Stomach (tissue), 9 donors: Measurements from ENCODE around the gene IL17REL. TPM values are rescaled to one million over a fixed set of nuclear protein-coding genes. Genes with fewer than 3 reads are reported as not detected.

ENCODE experiments used
- DNase-seq, 2 donors: peaks; one replicate each; pipeline versions ENCODE4 v3.0.0 to v3.0.0-alpha.2; 2013 to 2019
- H3K27ac ChIP-seq, 5 donors: fragments of 200-600 bp in 4 of 5; sonication (generic) in 4 of 5; one replicate each; pipeline ENCODE4 v1.5.1; 2013 to 2019; ENCODE audit warnings: mild to moderate bottlenecking in 1 of 5, moderate library complexity in 1 of 5
- H3K27me3 ChIP-seq, 3 donors: fragments of 200-600 bp; sonication (generic); one replicate each; pipeline ENCODE4 v1.5.1; 2017 to 2019; ENCODE audit warnings: mixed run types in 1 of 3
- H3K36me3 ChIP-seq, 4 donors: fragments of 200-600 bp; sonication (generic); 1 replicate in 3 of 4; 2 replicates in 1 of 4; pipeline ENCODE4 v1.5.1; 2016 to 2019
- H3K4me1 ChIP-seq, 4 donors: fragments of 200-600 bp; sonication (generic); one replicate each; pipeline ENCODE4 v1.5.1; 2016 to 2019
- H3K4me3 ChIP-seq, 4 donors: fragments of 200-600 bp; sonication (generic) in 3 of 4; one replicate each; pipeline ENCODE4 v1.5.1; 2016 to 2019; ENCODE audit warnings: mild to moderate bottlenecking in 1 of 4
- H3K9me3 ChIP-seq, 4 donors: fragments of 200-600 bp; sonication (generic); one replicate each; pipeline ENCODE4 v1.5.1; 2016 to 2019
- EP300 ChIP-seq: sonication (generic); formaldehyde crosslinking; IDR thresholded peaks from one replicate; pipeline ENCODE4 v1.6.1; 2017; ENCODE audit warnings: antibody characterized with exemption
- POLR2A ChIP-seq, 4 donors: fragments of 450-650 bp; IDR thresholded peaks; one replicate each; pipeline ENCODE4 v1.6.1; 2016; ENCODE audit warnings: antibody characterized with exemption in 4 of 4, control low read depth in 2 of 4, mild to moderate bottlenecking in 1 of 4, moderate library complexity in 1 of 4
- POLR2AphosphoS5 ChIP-seq, 3 donors: sonication (generic); formaldehyde crosslinking; IDR thresholded peaks; one replicate each; pipeline ENCODE4 v1.6.1; 2016; ENCODE audit warnings: antibody characterized with exemption in 3 of 3
- WGBS, 5 donors: extraction: QIAGEN DNeasy Blood & Tissue Kit in 3 of 5; methylation state at CpG; one replicate each; pipeline versions ENCODE4 v1.1.5 to v1.1.7; 2013 to 2018; 5-methylcytosine and 5-hydroxymethylcytosine counted together
- intact Hi-C: fragments of 100-400 bp; cut with DNase I; formaldehyde crosslinking; loops from one replicate; pipeline ENCODE4 v1.15.1; 2023; ENCODE audit warnings: low total_unique reads
- polyA plus RNA-seq, 3 donors: library from polyadenylated mRNA; stranded (reverse); fragments of 200-250 nt; gene quantifications; one replicate each; pipeline ENCODE4 v1.2.3, GENCODE V29; 2013
- total RNA-seq, 5 donors: library from RNA; depleted of rRNA; stranded (reverse); fragments of >200 nt; gene quantifications; one replicate each; pipeline versions ENCODE4 v1.1.0 to v1.2.3, GENCODE V29; 2014 to 2016
- TF ChIP-seq, protein P1 (sequence below), 7 experiments: fragments of 450-650 bp in 4 of 7; fragments of 200-600 bp in 3 of 7; sonication (generic) in 3 of 7; IDR thresholded peaks; one replicate each; pipeline ENCODE4 v1.5.1; 2016 to 2019; ENCODE audit warnings: antibody characterized with exemption in 7 of 7, control low read depth in 2 of 7, mild to moderate bottlenecking in 1 of 7
- donor health status: healthy with polysubstance abuse.
- donor health status: Bipolar disorder and iron deficiency.
- donor health status: healthy.

IL17REL gene
- total and polyA plus RNA-seq, 8 donors = 0.03 to 1.2 (median 0.89) TPM; not detected in 4

DNA sequence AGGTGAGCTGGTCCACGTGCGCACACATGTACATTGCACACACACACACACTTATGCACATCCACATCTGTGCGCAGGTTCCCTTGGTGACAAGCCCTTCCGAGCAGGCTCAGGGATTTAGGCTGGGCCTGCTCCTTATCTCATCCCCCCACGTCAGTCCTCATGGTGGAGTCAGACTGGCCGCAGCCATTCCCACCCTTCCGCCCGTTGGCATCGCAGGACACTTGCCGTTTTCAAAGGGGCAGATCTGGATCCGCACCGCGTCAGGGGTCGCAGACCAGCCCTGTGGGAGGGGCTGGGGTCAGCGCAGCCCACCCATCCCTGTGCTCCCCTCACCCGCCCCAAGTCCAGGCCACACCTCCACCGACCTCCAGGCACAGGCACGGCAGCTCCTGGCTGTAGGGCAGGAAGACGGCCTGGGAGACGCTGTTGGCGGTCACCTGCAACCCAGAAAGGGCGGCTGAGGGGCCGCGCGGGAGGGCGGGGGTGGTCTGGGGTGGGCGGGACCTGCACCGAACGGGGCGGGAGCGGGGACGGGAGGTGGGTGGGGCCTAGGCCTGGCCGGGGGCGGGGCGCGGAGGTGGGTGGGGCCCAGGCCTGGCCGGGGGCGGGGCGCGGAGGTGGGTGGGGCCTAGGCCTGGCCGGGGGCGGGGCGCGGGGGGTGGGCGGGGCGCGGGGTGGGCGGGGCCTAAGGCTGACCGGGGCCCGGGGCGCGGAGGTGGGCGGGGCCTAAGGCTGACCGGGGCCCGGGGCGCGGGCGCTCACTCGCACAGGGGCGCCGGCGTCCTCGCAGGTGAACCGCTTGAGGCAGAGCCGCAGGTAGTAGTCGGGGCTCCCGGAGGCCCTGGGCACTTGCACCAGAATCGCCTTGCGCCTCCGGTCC, 13.3 kb downstream of the IL17REL start:
- Histone ChIP-seq H3K36me3 (no peaks in the 10 kb centered on the region), H3K4me3 (peak overlapping the region; percentile 31 to 39 (median 34)), H3K27ac (peak overlapping the region in 3 of 5 donors; percentile 33 to 68 (median 42)), H3K9me3 (no peaks in the 10 kb centered on the region), H3K4me1 (peaks cover 16 to 53% (median 34%) of the 10 kb centered on the region in 4 donors), H3K27me3 (peaks cover 0 to 45% (median 13%) of the 10 kb centered on the region in 3 donors)
- WGBS, 5 donors = 13 to 46% (median 23%) methylated on average over 13 to 66 of the region's 70 CpGs
- TF ChIP-seq POLR2A (IDR thresholded peaks at IDR 0.05) (no peak), POLR2AphosphoS5 (IDR thresholded peaks at IDR 0.05) (no peak), EP300 (no peak)
- TF ChIP-seq, protein P1, sequence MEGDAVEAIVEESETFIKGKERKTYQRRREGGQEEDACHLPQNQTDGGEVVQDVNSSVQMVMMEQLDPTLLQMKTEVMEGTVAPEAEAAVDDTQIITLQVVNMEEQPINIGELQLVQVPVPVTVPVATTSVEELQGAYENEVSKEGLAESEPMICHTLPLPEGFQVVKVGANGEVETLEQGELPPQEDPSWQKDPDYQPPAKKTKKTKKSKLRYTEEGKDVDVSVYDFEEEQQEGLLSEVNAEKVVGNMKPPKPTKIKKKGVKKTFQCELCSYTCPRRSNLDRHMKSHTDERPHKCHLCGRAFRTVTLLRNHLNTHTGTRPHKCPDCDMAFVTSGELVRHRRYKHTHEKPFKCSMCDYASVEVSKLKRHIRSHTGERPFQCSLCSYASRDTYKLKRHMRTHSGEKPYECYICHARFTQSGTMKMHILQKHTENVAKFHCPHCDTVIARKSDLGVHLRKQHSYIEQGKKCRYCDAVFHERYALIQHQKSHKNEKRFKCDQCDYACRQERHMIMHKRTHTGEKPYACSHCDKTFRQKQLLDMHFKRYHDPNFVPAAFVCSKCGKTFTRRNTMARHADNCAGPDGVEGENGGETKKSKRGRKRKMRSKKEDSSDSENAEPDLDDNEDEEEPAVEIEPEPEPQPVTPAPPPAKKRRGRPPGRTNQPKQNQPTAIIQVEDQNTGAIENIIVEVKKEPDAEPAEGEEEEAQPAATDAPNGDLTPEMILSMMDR (IDR thresholded peaks at IDR 0.05) = no peak
- intact Hi-C loops = no loop called here
- DNase-seq = peak in 1 of 2 donors; percentile 57

DNA sequence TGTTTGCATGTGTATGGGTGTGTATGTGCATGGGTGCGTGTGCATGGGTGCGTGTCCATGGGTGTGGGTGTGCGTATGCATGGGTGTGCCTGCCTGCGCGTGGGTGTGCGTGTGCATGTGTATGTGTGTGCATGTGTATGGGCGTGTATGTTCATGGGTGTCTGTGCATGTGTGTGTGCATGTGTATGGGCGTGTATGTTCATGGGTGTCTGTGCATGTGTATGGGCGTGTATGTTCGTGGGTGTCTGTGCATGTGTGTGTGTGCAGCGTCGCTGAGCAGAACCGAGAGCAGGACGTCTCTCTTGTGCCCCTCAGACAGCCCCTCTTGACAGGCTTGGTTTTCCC, 13.9 kb downstream of the IL17REL start:
- no peak for DNase-seq
- peaks cover 0 to 45% (median 13%) of the 10 kb centered on the region in 3 donors for H3K27me3 ChIP-seq
- WGBS, 5 donors = 89 to 92% (median 90%) methylated on average over 12 to 14 of the region's 14 CpGs
- TF ChIP-seq POLR2AphosphoS5 (IDR thresholded peaks at IDR 0.05) (no peak), EP300 (no peak), POLR2A (IDR thresholded peaks at IDR 0.05) (no peak)
- TF ChIP-seq, protein P1 (IDR thresholded peaks at IDR 0.05) = no peak
- peaks cover 16 to 54% (median 35%) of the 10 kb centered on the region in 4 donors for H3K4me1 ChIP-seq
- H3K4me3 ChIP-seq = no peak overlapping the region
- no peaks in the 10 kb centered on the region for H3K36me3 ChIP-seq
- H3K27ac ChIP-seq = no peak overlapping the region
- H3K9me3 ChIP-seq = no peaks in the 10 kb centered on the region
- intact Hi-C loops = no loop called here

DNA sequence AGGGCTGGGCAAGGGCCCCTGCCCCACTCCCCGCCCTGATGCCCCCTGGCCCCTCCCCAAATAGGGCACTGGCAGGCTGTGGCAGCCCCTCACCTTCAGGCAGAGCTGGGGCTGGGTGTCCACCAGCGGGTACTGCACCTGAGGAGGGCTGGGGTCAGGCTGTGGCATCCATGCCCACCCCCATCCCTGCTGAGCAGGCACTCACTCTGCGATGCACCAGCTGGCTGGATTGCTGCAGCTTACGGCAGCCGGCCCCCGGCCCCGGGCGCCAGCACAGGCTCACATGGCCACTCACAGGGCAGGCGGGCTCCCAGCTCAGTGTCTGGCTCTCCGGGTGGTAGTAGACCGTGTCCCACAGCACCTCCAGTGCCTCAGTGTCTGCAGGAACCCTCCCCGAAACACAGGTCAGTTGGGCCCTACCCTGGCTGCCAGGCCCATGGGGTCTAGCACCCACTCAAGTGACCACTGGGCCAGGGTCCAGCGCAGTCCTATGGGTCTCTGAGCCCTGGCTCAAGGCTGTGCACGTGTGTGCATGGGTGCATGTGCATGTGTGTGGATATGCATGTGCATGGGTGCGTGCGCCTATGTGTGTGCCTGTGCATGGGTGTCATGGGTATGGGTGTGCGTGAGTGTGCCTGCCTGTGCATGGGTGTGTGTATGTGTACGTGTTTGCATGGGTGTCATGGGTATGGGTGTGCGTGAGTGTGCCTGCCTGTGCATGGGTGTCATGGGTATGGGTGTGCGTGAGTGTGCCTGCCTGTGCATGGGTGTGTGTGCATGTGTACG, 14.4 kb downstream of the IL17REL start:
- TF ChIP-seq POLR2A (IDR thresholded peaks at IDR 0.05) (no peak), POLR2AphosphoS5 (IDR thresholded peaks at IDR 0.05) (no peak), EP300 (no peak)
- TF ChIP-seq, protein P1 (IDR thresholded peaks at IDR 0.05) = no peak
- WGBS, 5 donors = 92 to 100% (median 95%) methylated on average over 5 to 21 of the region's 21 CpGs
- no peak for DNase-seq
- Histone ChIP-seq H3K4me3 (no peak overlapping the region), H3K27me3 (peaks cover 0 to 45% (median 13%) of the 10 kb centered on the region in 3 donors), H3K4me1 (peaks cover 16 to 60% (median 38%) of the 10 kb centered on the region in 4 donors), H3K36me3 (no peaks in the 10 kb centered on the region), H3K27ac (peak overlapping the region in 2 of 5 donors; percentile 72 to 80), H3K9me3 (no peaks in the 10 kb centered on the region)
- intact Hi-C loops = no loop called here

DNA sequence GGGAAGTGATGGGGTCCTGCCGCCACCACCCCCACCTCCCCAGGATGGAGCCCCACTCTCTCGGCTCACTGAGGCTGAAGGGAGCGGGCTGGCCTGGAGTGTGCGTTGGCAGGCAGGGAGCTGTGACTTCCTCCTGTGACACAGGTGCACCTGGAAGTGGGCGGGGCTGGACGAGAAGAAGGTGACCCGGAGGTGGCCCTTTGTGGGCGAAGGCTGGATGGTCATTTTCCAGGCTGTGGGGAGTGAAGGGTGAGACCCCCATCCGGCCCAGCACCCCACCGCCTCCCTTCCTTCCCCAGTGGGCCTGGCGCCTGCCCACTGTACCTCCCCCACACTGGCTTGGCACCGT, 15.3 kb downstream of the IL17REL start:
- intact Hi-C loops = no loop called here
- Histone ChIP-seq H3K4me3 (no peak overlapping the region), H3K27ac (peak overlapping the region; percentile 47 to 80 (median 68)), H3K36me3 (no peaks in the 10 kb centered on the region), H3K4me1 (peaks cover 16 to 63% (median 42%) of the 10 kb centered on the region in 4 donors), H3K9me3 (peaks cover 0 to under 1% (median under 1%) of the 10 kb centered on the region in 4 donors), H3K27me3 (peaks cover 0 to 45% (median 13%) of the 10 kb centered on the region in 3 donors)
- DNase-seq = peak; percentile 81 to 91
- 35 to 73% (median 54%) methylated on average over 5 to 12 of the region's 12 CpGs for WGBS, 5 donors
- no peak for TF ChIP-seq EP300
- peak in 2 of 3 donors; percentile 52 to 68 for TF ChIP-seq POLR2AphosphoS5 (IDR thresholded peaks at IDR 0.05)
